GM19328 (cell line): ENCODE measurements around the gene DDX25.

Source experiments
- ATAC-seq: cut with Tn5 transposase; IDR thresholded peaks from one replicate; pipeline ENCODE4 v1.9.1; 2021; ENCODE audit warnings: mild to moderate bottlenecking, moderate library complexity; ENCODE audit not compliant: unreplicated experiment

The DDX25 gene

DNA sequence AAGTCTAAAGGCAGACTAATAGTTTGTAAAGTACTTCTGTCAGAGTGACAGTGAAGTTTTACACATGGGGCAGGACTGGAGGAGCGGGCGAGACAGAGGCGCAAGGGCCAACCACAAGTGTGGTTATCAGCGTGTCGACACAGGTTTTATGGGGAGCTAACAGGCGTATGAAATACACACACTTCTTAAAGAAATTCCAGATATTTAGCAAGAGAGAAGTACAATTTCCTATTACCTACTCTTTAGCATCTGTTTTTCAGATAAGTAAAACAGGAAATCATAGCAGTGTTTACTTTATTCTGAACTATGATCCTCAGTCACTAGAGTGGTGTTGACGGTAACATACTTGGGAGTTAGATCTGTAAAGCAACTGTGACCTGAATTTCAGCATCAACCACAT is 64.0 kb downstream of the DDX25 start:
- ATAC-seq, result no peak

DNA sequence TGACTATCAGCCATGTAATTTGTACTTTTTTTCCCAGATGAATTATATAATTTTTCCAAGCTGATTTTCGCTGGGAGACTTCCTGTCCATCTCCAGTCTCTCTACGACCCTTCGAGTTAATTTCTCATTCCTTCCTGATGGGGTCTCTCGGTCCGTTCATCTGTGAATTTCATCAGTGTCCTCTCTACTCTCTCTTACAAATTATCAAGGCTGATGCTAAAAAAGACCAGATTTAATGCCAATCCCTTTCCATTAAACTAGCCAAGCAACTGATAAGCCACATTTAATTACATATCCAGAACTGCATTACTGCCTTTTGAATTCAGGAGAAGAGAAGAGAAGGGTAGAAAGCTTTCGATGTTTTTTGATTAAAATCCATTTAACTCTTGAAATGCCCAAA is 67.3 kb downstream of the DDX25 start:
- ATAC-seq, result no peak

DNA sequence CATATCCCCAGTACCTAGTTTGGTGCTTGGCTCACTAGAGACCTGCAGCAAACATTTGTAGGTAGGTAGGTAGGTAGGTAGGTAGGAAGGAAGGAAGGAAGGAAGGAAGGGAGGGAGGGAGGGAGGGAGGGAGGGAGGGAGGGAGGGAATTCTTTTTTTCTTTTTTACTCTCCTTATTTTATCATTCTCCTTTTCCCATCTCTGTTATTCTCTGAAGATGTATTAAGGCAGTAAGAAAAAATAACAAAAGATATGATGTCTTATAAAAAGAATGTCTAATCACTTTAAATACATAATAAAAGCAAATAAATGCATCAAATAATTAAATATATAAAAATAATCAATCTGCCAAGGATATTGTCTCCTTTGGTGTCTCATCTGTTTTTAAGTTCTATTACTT is 70.0 kb downstream of the DDX25 start:
- ATAC-seq, result no peak

DNA sequence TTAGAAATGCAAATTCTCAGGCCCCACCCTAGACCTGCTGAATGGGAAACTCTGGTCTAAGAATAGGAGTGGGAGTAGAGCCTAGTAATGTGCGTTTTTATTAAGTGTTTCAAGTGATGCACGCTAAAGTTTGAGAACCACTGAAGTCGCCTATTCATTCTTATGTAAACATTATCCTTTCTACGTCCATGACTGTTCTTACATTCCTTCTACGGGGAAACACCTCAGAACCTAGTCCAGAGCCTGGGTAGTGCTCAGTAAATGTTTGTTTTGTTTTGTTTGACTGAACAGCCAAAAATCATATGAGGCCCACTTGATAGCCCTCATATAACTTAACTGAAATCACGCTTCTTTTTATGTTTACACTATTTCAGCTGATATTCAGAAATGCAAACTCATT is 71.3 kb downstream of the DDX25 start:
- no peak for ATAC-seq

DNA sequence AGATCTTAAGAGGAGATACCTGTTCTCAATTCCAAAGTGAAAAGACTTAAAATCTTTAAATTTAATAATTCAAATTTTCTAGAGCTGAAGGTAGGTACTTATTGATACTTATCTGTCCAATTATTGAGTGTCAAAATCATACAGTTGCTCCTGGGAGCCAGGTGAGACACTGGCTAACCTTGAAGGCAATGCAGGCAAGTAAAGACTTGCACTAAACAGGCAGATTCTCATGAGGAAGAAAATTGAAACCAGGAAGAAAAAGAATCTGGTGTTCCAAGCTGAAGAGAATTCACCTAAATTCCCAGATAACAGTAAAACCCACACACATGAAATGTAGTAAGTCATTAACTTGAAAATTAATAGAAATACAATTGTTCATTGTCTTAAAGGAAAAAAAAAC is 71.8 kb downstream of the DDX25 start:
- ATAC-seq, result no peak

DNA sequence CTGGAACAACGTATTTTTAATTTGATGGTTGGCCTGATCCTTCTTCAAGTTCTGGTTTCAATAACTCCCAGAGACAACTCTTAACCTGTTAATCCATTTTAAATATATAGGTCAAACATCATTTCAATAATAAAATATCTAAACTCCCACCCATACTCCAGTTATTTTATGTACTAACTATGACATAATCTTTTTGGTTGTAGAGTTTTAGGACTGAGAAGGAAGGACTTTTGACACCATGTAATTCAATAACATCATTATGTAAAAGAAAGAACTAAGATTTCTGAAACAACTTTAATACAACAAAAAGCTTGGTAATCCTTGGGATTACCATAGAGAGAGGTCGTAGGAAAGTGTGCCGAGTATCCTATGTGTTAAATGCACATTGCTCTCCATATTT is 73.0 kb downstream of the DDX25 start:
- no peak for ATAC-seq

DNA sequence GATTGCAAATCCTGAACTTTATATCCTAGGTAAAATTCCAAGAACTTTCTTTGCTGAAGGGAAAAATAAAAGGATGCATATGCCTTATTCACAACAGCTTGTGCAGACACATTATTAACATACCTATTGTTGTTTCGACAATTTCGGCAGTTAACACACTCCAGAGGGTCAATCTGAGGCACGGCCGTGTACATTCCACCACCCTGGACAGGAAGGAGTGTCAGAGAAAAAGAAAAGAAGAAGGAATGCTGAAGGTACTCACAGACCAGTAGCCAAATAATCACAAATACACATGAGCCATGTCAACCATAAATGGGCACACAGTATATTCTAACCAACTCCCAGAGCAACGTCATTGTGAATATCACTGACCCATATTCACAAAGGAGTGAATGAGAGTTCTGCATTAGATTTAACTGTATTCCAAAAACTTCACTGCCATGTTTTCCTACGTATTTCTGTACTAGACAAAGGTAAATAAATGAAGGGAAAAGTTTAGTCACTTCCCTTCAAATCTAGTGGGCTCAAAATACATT is 73.9 kb downstream of the DDX25 start:
- no peak for ATAC-seq
